GM19025 (cell line): ENCODE measurements around the gene CDK5RAP3.
"Not testable (repeated sequence)": the region's sequence is repeated elsewhere in the genome, so short reads cannot be mapped to it uniquely, and the experiment has no call there.

ENCODE experiments used
- ATAC-seq: cut with Tn5 transposase; IDR thresholded peaks from one replicate; pipeline ENCODE4 v1.9.1; 2021; ENCODE audit warnings: mild to moderate bottlenecking, low read depth, moderate library complexity; ENCODE audit not compliant: unreplicated experiment

Gene CDK5RAP3

DNA sequence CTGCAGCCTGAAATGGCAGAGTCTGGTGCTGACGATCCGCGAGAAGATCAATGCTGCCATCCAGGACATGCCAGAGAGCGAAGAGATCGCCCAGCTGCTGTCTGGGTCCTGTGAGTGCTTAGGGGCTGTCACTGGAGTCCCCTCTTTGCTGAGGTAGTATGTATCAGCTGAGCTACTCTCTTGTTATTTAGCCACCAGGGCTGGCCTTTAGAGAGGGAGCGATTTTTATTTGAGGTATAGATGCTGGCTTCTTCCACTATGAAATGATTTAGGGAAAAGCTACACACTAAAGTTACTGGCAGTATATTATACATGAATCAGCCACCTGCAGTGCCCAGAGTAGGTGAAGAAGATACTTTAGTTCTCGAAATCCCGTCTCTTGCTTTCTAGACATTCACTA, 2.6 kb downstream of the CDK5RAP3 start:
- no peak for ATAC-seq

DNA sequence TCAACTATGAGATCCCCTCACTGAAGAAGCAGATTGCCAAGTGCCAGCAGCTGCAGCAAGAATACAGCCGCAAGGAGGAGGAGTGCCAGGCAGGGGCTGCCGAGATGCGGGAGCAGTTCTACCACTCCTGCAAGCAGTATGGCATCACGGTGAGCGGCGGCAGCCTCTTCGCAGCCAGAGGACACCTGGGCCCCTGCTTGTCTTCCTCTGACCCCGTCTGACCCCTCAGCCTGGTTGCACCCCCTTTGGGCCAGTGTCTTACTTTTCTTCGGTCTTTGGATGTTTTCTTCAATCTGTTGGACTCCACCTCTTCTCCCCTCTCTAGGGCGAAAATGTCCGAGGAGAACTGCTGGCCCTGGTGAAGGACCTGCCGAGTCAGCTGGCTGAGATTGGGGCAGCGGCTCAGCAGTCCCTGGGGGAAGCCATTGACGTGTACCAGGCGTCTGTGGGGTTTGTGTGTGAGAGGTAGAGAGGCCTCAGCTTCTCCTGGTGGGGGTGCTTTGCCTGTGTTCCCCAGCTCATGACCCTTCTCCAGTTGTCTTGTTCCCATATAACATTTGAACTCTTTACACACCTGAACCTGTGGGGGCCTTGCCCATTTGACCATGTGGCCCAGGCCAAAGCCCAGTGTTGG, 4.4 kb downstream of the CDK5RAP3 start:
- ATAC-seq, result no peak

GRCh38 chr17:47975823-47976205, 4.9 kb downstream of the CDK5RAP3 start:
- no peak for ATAC-seq

DNA sequence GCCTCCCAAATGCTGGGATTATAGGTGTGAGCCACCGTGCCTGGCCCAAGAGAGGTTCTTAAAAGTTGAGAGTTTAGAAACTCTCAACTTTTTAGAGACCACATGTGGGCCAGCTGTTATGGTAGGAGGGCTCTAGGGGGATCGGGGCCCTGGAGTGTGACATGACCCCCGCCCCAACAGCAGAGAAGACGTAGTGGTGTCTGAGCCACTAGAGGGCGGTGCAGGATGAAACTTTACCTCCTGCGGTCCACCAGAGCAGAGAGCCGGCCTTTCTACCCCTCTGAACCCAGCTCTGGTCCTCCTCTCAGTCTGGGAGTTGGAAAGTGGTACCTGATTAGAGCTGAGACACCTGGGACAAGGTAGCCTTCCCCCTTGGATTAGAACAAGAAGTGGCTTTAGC, 7.4 kb downstream of the CDK5RAP3 start:
- ATAC-seq, result no peak

DNA sequence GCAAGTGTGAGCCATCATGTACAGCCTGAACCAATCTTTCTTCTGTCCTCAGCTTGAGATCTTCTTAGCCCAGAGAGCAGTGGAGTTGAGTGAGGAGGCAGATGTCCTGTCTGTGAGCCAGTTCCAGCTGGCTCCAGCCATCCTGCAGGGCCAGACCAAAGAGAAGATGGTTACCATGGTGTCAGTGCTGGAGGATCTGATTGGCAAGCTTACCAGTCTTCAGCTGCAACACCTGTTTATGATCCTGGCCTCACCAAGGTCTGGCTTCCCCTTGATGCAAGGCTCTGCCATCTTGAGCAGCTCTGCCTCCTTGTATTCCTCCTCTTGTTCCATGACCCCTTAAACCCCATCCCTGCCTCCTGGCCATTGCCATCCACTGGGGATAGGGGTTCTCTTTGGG, 9.6 kb downstream of the CDK5RAP3 start:
- ATAC-seq, result no peak

DNA sequence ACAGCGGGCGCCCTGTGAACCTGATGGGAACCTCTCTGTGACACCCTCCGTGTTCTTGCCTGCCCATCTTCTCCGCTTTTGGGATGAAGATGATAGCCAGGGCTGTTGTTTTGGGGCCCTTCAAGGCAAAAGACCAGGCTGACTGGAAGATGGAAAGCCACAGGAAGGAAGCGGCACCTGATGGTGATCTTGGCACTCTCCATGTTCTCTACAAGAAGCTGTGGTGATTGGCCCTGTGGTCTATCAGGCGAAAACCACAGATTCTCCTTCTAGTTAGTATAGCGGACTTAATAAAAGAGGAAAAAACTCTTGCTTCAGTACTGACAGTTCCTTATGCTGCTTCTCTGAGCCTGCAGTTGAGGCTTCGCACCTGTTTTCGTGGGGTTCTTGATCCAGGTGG, 10.5 kb downstream of the CDK5RAP3 start:
- ATAC-seq, result no peak

GRCh38 chr17:47982091-47982617, 11.2 kb downstream of the CDK5RAP3 start:
- ATAC-seq, result no peak

DNA sequence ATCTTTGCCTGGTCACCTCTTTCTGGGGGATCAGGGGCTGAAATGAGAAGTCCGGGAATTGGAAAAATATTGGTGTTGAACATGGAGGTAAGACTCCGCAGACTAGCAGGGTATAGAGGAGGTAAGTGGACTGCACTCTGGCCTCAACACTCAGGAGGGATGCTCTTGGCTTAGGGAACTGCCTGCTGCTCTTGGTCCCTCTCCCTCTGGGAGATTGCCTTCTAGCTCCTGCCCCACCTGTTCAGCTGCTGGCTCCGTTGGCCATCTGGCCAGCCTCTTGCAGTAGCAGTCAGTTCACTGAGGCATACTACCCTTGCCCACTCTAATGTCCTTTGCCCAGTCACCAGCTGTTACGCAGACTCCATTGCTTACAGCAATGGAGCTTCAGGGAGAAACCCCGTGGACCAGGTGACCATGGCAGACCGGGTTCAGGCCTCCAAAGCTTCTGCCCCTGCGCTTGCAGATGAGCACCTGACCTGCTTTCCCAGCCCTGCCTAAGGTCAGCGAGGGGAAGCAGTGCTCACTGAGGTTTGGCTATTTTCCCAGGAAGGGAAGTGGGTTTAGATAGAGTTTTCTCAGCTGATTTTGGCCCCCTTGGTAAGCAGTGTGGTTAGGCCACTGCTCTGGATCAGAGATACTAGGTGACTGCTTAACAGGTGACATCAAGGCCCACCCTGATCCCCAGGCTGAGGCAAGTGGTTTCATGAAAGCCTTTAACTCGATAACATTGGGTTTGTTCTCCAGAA, 11.9 kb downstream of the CDK5RAP3 start:
- ATAC-seq, result no peak

GRCh38 chr17:47983492-47984223, 12.7 kb downstream of the CDK5RAP3 start:
- no peak for ATAC-seq

DNA sequence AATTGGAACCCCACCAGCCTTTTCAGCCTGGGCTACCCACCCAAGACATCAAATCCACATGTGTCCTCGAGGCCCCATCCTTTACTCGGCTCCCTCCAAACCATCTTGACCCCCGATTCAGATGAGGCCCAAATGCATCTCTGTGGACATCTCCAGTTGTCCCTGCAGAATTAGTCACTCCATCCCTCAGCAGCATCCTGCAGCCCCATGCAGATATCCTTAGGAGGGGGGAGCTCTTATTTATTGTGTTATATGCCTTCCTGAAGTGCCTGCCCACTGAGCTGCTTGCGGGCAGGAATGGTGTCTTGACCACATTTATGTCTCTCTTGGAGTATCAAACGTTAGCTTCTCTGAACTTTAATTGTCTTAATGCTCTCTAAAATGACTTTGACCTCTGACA, 15.6 kb downstream of the CDK5RAP3 start:
- no peak for ATAC-seq

DNA sequence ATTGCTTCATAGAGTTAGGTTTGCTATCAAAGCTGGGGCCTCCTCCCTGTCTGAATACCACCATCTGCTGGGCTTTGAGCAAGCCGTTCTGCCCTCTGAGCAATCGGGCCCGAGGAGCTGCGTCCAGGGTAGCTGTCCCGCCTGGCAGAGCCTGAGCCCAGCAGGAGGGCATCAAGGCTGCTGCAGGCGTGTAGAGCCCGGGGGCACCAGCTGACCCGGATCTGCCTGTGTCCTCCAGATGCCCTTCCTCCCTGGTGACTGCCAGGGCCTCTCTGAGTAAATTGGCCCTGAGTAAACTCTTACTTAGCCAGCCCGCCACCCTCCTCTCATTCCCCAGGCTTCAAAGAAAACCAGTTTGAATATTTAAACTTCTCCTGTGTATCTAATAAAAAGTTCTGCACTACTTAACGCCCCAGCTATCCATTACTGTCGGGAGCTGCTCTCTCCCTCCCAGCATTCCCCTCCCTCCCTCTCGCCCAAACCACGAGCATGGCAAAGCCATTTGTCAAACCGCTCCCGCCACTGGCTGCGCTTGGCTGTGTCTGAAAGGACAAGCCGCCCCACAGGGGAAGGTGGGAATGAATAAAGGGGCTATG, 16.4 kb downstream of the CDK5RAP3 start:
- ATAC-seq, result no peak

- ATAC-seq, result not testable (repeated sequence)
Measured at GRCh38 chr17:47988445-47988844, 17.5 kb downstream of the CDK5RAP3 start.

GRCh38 chr17:47989159-47989558, 18.2 kb downstream of the CDK5RAP3 start:
- no peak for ATAC-seq

DNA sequence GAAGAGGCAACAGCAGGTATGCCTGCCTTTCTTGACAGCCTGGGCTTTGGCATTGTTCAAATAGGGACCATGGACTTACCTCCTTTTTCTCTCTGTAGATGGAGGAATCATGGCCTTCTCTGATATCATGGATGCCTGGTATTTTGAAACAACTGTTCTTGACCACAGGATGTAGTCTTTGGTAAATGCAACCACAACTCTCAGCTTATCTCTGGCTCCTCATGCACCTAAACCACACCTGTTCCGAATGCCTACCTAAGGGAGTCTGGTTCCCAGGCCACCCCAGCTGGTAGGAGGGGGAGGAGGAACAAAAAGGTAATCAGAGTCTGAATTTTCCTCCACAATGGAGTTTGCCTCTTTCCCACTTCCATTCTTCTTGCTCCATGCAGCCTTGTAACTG, 18.8 kb downstream of the CDK5RAP3 start:
- ATAC-seq, result no peak

DNA sequence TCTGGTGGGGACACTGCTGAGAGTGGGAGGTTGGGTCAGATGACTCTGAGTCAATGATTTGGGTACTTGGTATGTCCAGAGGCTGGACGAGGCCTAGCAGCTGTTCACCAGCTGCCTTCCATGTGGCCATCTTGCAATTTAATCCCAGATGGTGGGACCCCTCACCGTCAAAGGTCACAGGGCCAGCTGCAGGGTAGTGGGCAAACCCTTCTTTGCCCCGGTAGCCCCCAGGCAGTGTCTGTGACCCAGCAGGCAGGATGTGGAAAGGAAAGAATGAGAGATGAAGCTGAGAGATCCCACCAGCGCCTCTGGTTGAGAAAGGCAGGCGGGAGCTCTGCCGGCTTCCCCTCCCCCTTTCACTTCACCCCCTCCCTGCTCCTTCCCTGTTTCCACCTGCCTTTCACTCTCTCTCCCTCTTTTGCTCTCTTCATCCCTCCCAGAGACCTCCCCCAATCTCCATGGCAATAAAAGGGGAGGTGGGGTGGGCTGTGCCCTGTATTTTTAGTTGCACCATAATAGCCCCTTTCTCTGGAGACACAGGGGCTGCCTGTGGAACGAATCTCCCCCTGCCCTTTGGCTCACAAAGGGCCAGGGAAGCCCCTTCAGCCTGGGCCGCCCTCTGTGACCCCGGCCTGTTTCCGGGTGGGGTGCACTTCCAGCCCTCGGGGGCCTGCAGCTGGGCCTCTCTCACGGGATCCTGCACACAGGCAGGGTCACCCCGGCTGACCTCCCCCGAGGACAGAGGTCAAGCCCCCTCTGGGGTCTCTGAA, 20.2 kb downstream of the CDK5RAP3 start:
- no peak for ATAC-seq

DNA sequence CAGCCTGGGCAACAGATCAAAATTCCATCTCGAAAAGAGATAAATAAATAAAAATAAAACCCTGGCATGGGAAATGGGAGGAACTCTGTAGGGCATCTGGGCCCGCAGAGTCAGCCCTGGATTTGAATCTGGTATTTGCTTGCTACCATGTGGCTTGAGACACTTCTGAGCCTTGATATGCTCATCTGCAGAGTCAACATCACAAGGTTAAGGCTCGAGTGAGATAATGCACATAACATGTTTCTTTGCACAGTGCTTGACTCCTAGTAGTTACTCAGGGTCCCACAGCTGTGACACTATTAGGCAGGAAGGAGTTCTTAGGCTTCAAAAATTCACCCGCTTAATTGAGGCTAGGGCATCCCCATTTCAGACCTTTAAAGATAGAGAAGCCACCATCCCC, 21.3 kb downstream of the CDK5RAP3 start:
- no peak for ATAC-seq

DNA sequence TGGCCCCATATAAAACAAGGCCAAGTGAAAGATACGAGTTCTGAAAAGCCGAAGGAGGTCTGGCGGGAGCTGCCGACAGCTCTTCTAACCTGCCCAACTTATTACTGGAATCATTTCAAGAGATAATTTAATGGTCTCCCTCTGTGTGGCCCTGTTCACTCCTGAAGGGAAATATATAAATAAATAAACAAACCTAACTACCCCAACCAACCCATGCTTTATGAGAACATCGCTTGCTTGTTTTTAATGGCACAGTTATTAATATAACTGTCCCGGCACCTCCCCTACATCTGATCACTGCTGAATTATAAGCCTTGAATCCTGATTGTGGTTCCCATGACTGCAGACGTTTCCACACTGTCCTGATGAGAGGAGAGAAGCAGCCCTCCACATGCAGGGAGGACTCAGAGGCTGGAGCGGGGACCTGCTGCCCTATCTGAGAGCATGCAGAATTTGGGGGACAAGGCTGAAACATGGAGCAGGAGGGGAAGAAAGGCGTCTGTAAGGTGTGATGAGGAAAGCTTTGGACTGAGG, 22.2 kb downstream of the CDK5RAP3 start:
- ATAC-seq, result no peak

DNA sequence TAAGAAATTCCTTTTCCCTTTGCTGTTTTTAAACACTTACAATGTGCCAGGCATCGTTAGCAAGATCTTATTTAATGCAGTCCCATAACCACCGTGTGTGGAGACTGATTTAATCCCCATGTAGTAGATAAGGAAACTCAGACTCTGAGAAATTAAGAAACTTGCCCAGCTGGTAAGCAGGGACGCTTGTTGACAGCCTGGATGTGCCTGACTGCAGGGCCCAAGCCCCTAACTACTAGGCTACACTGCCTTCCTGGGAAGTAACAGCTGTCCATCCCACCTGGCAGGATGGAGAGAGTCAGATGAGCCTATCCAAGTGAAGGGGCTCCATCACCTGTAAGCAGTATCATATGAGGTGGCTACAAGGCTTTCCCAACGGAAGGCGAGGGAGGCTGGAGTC, 23.1 kb downstream of the CDK5RAP3 start:
- no peak for ATAC-seq

- ATAC-seq, result no peak
Measured at GRCh38 chr17:47994724-47995123, 23.8 kb downstream of the CDK5RAP3 start.
